IPS-NIHi11 (cell line): ENCODE data around the gene NFKBIA.
A peak's percentile ranks its signal among the peaks of the same experiment; 100 is the strongest.
"Not testable (repeated sequence)": the region's sequence is repeated elsewhere in the genome, so short reads cannot be mapped to it uniquely, and the experiment has no call there.

Experiments used
- DNase-seq: peaks from one replicate; pipeline ENCODE4 v3.0.0; 2012; ENCODE audit warnings: mixed read lengths, low spot score

Gene NFKBIA, protein sequence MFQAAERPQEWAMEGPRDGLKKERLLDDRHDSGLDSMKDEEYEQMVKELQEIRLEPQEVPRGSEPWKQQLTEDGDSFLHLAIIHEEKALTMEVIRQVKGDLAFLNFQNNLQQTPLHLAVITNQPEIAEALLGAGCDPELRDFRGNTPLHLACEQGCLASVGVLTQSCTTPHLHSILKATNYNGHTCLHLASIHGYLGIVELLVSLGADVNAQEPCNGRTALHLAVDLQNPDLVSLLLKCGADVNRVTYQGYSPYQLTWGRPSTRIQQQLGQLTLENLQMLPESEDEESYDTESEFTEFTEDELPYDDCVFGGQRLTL

DNA sequence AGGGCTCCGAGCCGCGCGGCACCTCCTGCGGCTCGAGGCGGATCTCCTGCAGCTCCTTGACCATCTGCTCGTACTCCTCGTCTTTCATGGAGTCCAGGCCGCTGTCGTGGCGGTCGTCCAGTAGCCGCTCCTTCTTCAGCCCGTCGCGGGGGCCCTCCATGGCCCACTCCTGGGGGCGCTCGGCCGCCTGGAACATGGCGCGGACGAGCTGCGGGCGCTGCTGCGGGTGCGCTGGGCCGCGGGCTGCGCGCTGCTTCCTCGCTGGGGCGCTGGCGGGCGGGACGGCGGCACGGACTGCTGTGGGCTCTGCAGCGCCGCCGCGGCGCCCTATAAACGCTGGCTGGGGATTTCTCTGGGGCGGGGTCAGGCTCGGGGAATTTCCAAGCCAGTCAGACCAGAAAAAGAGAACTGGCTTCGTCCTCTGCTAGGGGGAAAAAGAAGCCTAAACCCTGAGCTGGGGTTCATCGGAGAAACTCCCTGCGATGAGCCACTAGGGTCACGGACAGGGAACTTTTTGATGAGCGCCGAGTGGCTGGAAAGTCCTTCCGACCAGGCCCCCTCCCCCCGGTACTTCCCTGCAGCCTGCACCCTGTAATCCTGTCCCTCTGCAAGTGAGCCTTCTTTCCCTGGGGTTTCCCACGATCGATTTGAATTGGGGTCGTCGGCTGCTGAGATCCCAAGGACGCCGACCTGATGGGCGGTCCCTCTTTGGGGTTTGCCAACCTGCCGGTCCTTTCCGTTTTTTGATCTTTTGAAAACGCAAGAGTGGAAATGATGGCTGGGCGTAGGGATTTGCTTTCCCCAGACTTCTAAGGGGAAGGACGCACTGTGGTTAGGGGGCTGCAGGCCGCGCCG lies at the start of gene NFKBIA:
Gene NFKBIA, minus strand, starts transcription at position 301 of the 855 bp plus-strand sequence. Its CDS starts 105 bp downstream, at position 196.
- DNase-seq = peak; percentile 80

DNA sequence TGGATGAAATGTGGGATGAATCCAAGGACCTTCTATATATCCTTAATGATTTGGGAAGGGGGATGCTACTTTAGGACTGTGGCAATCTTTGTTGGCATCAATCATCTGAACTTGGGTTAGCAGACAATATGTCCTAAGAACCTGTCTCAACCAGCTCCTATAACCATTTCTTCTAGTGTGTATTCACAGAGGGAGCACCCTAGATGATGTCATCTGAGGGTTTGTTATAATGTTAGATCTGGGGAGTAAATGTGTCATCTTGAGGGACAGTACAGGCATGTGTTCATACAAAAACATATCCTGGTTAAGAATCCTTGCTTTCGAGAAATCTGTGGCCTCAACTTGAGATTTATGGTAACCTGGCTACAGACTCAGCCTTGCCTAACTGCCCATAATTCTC lies 41.9 kb upstream of the NFKBIA start:
- no peak for DNase-seq

DNA sequence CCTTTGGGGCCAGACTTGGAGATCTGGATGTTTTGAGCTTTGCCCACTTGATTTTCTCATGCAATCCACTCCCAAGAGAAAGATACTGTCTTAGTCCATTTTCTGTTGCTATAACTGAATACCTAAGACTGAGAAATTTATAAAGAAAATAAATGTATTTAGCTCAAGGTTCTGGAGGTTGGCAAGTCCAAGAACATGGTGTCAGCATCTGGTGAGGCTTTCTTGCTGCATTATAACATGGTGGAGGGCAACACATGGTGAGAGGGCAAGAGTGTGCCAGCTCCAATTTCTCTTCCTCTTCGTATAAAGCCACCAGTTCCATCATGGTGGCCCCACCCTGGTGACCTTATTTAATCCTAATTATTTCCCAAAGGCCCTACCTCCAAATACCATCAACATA lies 39.6 kb upstream of the NFKBIA start:
- DNase-seq = no peak

DNA sequence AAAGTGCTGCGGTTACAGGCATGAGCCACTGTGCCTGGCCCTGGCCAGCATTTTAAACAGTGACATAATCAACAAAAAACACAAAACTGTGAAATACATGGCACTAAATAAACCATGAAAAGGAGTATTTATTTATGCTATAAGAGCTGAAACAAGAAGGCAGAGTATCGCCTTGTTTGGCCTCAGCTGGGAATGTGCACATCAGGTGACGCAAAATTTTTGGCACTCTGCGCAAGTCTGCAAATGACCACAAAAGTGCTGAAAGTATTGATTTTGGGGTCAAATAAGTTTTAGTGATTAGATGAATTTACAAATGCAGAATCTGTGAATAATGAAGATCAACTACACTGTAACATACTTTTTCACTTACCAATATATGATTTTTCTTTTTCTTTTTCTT lies 36.6 kb upstream of the NFKBIA start:
- no peak for DNase-seq

DNA sequence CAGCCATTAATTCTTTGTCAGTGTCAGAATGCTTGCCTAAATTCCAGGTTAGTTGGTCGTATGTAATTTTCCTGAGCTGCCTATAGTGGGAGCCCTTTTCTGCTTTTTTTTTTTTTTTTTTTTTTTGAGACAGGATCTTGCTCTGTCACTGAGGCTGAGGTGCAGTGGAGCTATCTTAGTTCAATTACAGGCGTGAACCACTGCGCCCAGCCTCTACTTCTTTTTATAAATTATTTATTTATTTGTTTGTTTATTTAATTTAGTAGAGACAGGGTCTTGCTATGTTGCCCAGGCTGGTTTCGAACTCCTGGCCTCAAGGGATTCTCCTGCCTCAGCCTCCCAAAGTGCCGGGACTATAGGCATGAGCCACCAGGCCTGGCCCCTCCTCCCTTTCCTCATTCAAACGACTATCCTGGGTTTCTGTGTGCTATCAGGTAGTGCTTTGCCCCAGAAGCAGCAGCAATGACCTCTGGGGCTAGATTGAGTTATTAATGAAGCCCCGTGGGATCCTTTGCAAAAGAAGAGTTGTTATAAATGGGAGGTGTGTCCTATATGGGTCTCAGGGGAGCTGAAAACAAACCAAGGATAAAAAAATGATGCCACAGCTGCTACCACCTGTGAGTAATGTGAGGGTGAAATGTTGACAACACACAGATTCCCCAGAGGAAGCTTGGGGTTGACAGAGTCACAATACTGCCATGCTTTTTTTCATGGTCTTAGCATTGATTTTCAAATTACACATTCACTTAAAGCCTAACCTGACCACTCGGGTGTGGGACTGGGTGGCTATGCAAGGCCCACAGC lies 34.6 kb upstream of the NFKBIA start:
- DNase-seq = peak; percentile 45

DNA sequence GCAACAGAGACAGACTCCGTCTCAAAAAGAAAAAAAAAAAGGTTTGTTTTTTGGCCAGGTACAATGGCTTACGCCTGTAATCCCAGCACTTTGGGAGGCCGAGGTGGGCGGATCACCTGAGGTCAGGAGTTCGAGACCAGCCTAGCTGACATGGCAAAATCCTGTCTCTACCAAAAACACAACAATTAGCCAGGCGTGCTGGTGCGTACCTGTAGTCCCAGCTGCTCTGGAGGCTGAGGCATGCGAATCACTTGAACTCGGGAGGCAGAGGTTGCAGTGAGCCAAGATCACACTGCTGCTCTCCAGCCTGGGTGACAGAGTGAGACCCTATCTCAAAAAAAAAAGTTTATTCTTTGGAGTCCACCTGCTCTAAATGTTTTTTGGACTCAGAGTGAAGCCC lies 33.9 kb upstream of the NFKBIA start:
- DNase-seq = not testable (repeated sequence)

DNA sequence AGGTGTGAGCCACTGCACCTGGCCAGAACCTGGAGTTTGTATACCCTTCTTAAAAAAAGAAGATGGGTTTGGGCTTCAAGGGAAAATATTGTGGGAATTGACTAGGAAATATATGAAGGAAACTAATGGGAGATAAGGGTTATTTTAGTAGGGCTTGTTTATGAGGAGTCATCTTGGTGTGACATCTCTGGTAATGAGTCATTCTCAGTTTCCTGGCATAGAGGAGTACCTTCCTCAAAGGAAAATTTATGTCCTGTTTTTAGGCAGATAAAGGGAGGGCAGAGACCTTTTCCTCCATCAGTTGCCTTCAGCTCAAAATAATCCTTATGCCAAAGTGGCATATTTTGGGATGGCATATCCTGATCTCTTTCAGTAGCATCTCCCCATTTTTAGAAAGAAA lies 30.6 kb upstream of the NFKBIA start:
- DNase-seq = no peak

DNA sequence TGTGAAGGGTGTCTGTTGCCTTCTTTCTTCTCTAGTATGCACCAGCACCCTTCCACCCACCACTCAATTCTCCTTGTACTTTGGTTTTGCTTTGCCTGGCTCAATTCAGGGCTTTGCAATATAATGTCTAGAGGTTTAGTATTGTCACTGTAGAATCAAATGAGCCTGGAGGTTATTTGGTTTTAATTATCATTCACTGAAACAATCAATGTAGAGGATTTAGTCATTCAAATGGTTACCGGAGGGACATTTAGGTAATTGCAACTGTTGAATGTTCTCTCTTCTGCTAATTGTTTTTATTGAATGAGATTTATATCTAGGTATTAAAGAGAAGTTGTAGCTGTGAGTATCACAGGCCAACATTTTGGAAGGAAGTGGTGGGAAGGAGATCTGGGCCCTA lies 29.3 kb upstream of the NFKBIA start:
- DNase-seq = no peak

DNA sequence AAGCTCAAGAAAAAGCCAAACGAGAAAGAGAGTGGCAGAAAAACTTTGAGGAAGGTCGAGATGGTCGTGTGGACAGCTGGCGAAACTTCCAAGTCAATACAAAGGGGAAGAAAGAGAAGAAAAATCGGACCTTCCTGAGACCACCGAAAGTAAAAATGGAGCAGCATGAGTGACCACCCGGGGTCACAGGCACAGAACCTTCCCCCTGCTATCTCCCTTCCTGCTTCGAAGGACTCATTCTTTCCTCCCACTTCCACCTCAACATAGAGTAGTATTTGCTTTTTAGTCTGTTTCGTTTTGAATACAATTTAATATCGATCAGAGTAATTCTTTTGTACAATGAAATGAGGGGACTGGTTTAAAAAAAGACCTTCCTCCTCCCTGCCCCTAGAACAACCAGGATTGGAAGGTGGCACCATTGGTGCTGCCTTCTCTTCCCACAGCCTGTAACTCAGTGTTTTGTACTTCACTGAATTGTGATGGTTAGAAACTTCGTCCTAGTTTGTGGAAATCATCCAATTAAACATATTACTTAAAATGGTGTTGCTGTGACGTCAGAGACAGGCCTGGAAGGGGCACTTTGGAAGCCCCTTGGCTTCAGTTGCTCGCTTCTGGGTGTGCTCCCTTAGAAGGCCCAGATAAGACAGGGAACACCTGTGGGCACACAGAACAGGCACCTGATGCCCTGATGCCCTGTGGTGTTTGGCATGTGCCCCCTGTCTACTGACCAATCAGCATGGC lies 26.1 kb upstream of the NFKBIA start:
- no peak for DNase-seq

DNA sequence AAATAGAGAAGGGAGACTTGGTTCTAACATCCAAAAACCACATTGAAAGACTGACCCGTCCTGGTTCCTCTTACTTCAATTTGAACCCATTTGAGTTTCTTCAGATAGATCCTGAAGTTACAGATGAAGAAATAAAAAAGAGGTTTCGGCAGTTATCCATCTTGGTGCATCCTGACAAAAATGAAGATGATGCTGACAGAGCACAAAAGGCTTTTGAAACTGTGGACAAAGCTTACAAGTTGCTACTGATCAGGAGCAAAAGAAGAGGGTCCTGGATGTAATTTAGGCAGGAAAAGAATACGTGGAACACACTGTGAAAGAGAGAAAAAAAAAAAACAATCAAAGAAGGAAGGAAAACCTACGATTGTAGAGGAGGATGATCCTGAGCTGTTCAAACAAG lies 25.4 kb upstream of the NFKBIA start:
- no peak for DNase-seq

DNA sequence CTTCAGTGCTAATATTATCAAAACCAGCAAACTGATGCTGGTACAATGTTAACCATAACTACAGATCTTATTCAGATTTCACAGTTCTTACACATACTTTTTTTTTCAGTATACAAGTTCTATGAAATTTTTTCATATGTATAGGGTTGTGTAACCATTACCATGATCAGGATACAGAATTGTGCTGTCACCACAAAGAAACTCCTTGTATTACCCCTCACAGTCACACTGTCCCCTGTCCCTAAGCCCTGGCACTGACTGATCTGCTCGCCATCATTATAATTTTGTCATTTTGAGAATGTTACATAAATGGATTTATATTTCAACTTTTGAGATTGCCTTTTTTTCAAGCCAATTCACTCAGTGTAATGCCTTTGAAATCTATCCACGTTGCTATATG lies 21.3 kb upstream of the NFKBIA start:
- no peak for DNase-seq

DNA sequence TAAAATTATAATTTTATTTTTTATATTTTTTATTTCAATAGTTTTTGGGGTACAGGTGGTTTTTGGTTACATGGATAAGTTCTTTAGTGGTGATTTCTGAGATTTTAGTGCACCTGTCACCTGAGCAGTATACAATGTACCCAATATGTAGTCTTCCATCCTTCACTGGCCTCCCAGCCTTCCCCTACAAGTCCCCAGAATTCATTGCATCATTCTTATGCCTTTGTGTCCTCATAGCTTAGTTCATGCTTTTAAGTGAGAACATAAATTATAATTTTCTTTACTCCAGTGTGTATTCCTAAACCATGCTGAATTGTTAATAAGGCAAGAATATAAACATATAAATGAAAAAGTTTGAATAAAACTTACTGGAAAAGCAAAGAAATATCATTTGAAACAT lies 19.1 kb upstream of the NFKBIA start:
- DNase-seq = no peak

DNA sequence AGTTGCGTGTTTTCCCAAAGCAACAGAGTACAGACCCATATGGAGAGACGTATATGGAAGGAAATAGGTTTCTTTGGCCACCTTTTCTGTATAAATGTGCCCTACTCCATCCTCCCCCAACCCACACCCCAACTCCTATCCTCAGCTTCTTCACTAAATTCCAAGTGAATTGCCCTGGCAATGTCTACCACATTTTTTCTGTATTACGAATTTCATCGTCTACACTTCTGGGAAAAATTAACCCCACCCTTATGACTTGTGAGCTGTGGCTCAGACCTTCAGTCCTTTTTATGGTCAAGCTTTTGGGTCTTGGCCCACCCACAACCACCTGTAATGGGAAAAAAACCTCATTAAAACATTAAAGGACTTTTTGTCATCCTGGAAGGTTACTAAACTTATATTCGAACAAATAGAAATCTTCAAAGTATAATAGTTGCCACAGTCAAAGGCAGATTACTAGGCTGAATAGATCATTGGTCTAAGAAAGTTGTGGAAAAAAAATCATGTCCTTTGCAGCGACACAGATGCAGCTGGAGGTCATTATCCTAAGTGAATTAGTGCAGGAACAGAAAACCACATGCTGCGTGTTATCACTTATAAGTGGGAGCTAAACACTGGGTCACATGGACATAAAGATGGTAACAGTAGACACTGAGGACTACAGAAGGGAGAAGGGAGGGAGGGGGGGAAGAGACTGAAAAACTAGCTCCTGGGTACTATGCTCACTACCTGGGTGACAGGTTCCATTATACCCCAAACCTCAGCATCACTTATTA lies 15.7 kb upstream of the NFKBIA start:
- no peak for DNase-seq

DNA sequence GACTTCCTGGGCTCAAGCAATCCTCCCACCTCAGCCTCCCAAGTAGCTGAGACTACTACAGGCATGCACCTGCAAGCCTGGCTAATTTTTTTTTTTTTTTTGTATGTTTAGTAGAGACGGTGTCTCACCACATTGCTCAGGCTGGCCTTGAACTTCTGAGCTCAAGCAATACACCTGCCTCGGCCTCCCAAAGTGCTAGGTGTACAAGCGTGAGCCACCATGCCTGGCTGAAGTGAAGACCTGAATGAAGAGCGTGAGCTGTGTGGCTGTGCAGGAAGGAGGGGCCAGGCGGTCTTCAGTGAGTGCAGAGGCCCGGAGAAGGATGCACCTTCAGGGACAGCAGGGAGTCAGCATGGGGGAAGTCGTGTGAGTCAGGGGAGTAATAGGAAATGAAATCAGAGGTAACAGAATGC lies 14.9 kb upstream of the NFKBIA start:
- no peak for DNase-seq

DNA sequence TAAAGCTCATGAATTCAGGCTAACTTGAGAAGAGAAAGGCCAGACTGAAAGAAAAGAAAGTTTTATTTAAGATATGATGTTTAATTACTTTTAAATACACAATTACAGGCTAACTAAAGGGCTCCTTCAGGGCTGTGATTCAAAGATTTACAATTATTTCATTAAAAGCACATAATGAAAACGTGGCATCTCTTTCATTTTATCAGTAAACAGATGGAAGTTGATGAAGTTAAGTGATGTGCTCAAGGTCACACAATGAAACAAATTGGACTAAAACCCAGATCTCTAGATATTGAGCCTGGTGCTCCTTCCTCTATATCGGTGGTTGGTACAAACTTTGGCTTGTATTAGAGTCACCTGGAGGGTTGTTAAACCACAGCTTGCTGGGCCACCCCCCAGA lies 13.5 kb upstream of the NFKBIA start:
- no peak for DNase-seq

DNA sequence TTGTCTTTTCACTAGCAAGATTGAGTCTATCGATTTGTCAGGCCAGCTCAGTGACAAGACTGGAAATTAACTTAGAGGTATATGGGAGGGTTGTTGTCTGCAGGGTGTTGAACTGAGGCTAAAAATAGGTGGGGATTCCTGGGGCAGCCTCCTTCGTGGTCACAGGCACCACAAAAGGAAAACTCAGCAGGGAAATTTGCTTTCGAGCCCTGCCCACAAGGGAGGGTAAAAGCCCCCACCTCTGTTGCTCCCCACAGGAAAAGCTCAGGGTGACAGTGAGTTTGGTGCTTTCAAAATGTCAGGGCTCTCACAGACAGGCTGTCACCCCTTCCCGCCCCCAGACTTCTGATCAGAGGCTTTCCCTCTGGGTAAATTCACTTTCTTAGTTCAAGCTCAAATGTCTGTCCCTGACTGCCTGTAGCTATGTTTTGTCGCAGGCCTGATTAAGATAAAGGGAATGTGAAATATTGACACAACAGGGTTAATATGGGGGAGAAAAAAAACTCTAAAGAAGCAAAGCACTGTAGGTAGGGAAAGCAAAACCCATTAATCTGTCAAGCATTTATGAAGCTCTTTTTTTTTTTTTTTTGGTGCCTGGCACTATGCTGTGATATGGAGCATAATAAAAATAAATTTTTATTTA lies 11.7 kb upstream of the NFKBIA start:
- no peak for DNase-seq

DNA sequence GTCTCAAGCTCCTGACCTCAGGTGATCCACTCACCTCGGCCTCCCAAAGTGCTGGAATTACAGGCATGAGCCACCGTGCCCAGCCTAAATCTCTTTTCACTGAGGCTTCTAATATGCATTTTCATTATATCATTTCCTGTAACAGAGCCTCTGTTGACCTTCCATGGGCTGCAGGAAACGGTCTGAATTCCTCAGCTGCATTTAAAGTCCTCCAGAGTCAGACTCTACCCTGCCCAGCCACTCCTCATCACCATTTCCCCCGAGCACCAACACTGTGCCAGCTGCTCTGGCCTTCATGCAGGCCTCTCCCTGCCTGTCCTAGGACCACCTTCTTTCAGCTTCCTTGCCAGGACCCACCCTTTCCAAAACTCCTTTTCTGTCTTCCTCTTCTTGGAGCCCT lies 9.8 kb upstream of the NFKBIA start:
- no peak for DNase-seq

DNA sequence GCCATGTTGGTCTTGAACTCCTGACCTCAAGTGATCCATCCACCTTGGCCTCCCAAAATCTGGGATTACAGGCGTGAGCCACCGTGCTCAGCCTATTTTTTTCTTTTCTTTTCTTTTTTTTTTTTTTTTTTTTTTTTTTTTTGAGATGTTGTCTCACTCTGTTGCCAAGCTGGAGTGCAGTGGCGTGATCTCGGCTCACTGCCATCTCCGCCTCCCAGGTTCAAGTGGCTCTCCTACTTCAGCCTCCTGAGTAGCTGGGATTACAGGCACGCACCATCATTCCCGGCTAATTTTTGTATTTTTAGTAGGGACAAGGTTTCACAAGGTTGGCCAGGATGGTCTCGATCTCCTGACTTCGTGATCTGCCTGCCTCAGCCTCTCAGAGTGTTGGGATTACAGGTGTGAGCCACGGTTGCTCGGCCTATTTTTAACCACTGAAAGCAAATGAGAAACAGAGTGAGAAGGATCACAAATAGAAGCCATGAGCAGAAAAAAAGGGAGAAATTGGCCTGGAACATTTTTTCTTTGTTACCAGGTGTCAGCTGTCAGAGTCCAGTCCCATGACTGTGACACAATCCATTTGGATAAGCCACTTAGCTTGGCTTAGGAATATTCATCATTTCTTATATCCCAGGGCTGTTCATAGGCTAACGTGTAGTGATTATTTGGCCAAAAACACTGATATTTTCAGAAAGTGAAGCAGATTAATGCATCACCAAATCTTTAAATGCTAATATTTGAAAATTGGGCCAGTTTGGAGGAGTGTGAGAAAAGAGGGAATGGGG lies 7.9 kb upstream of the NFKBIA start:
- no peak for DNase-seq

DNA sequence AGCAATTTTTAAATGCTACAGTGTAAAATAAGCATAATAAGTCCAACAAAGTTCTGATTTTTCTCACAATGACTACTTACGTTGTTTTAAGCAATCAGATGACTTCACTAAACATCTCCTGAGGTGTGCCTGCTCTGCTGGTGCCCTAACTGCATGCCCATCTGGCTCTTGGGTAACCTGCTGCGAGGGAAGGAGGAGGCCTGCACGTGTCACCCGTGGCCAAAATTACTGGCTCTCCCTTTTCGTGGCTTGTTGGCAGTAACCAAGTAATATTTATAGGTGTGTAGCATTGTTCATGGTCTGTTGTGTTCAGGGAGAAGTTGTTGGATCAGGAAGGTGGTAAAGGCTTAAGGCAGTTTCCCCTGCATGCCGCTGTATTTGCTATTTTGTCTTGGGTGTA lies 6.3 kb upstream of the NFKBIA start:
- DNase-seq = no peak

DNA sequence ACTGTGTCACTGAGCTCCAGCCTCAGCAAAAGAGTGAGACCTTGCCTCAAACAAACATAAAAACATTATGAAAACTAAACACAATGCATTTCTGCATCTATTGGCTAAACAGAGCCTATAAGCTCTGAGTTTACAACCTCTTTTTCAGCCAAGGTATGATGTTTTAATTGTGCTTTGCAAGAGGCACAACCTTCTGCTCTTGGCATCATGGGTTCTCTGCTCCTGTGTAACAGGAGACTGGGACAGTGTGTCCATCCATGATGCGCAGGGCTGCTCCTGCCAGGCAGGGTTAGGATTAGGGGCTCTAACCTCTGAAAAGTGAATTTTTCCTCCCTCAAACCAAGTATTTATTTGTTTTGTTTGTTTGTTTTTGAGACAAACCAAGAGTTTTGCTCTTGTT lies 5.0 kb upstream of the NFKBIA start:
- DNase-seq = no peak
